Esophagus (tissue), 2 donors: Measurements from ENCODE around the gene ZP1. TPM values are rescaled to one million over a fixed set of nuclear protein-coding genes. Genes with fewer than 3 reads are reported as not detected.
A peak's percentile ranks its signal among the peaks of the same experiment; 100 is the strongest.
"Not testable (repeated sequence)": the region's sequence is repeated elsewhere in the genome, so short reads cannot be mapped to it uniquely, and the experiment has no call there.

ENCODE experiments used
- H3K27ac ChIP-seq, 2 donors: one replicate each; pipeline ENCODE4 v1.5.1; 2013; ENCODE audit warnings: low read depth in 2 of 2, mild to moderate bottlenecking in 2 of 2, inconsistent platforms in 1 of 2, low read length in 1 of 2, moderate library complexity in 1 of 2
- H3K27me3 ChIP-seq, 2 donors: one replicate each; pipeline ENCODE4 v1.6.1; 2013; ENCODE audit warnings: low read length in 2 of 2, control low read depth in 1 of 2, mild to moderate bottlenecking in 1 of 2; ENCODE audit not compliant: insufficient read depth in 2 of 2, control insufficient read depth in 1 of 2
- H3K36me3 ChIP-seq, 2 donors: one replicate each; pipeline ENCODE4 v1.6.1; 2013; ENCODE audit warnings: low read length in 1 of 2; ENCODE audit not compliant: control insufficient read depth in 2 of 2, insufficient read depth in 2 of 2
- H3K4me1 ChIP-seq, 2 donors: one replicate each; pipeline ENCODE4 v1.6.1; 2013; ENCODE audit warnings: low read length in 1 of 2; ENCODE audit not compliant: control insufficient read depth in 2 of 2, insufficient read depth in 2 of 2
- H3K4me3 ChIP-seq, 2 donors: one replicate each; pipeline ENCODE4 v1.5.1; 2013; ENCODE audit warnings: low read length in 2 of 2, mild to moderate bottlenecking in 2 of 2, low read depth in 1 of 2, moderate library complexity in 1 of 2
- H3K9me3 ChIP-seq, 2 donors: one replicate each; pipeline ENCODE4 v1.6.1; 2013; ENCODE audit warnings: mild to moderate bottlenecking in 2 of 2, low read depth in 1 of 2, low read length in 1 of 2, moderate library complexity in 1 of 2; ENCODE audit not compliant: control insufficient read depth in 2 of 2, insufficient read depth in 1 of 2
- WGBS, 2 donors: extraction: QIAGEN DNeasy Blood & Tissue Kit; methylation state at CpG; one replicate each; pipeline ENCODE4 v1.1.7; 2013; 5-methylcytosine and 5-hydroxymethylcytosine counted together
- polyA plus RNA-seq, 2 donors: library from polyadenylated mRNA; stranded (reverse); fragments of 200-250 nt; gene quantifications; one replicate each; pipeline ENCODE4 v1.2.3, GENCODE V29; 2013
- donor health status: healthy with polysubstance abuse.
- donor health status: Bipolar disorder and iron deficiency.

ZP1 gene
- polyA plus RNA-seq, 2 donors, result 0.06 to 0.08 TPM

GRCh38 chr11:60906132-60906972 lies 39.0 kb downstream of the ZP1 start, which contains the start of gene PRPF19:
Gene PRPF19, minus strand, starts transcription at chr11:60906585. Its CDS starts 203 bp downstream, at chr11:60906382.
- WGBS, 2 donors, result 1% methylated on average over 75 of the region's 75 CpGs
- H3K9me3 ChIP-seq, result no peaks in the 10 kb centered on the region
- peak within 1 kb of the TSS; percentile 72 to 96 for H3K4me3 ChIP-seq

GRCh38 chr11:60908803-60909202 lies 41.5 kb downstream of the ZP1 start:
- Histone ChIP-seq H3K36me3 (peaks cover 0 to under 1% of the 10 kb centered on the region in 2 donors), H3K4me3 (no peak overlapping the region), H3K27ac (no peak overlapping the region), H3K9me3 (no peaks in the 10 kb centered on the region), H3K27me3 (no peaks in the 10 kb centered on the region), H3K4me1 (peaks cover 0 to 7% of the 10 kb centered on the region in 2 donors)
- 34 to 46% methylated on average over 1 of the region's 1 CpG for WGBS, 2 donors

More at GRCh38 chr11:60906132-60906972, 39.0 kb downstream of the ZP1 start, which contains the start of gene PRPF19:
- Histone ChIP-seq H3K27me3 (no peaks in the 10 kb centered on the region), H3K36me3 (peaks cover 4 to 22% of the 10 kb centered on the region in 2 donors), H3K27ac (peak within 1 kb of the TSS; percentile 90 to 93), H3K4me1 (no peaks in the 10 kb centered on the region)

GRCh38 chr11:60909680-60910280 lies 42.4 kb downstream of the ZP1 start:
- not testable (repeated sequence) for H3K4me1 ChIP-seq, H3K36me3 ChIP-seq, H3K9me3 ChIP-seq, H3K27ac ChIP-seq, H3K4me3 ChIP-seq, H3K27me3 ChIP-seq
- 57 to 71% methylated on average over 3 of the region's 3 CpGs for WGBS, 2 donors

GRCh38 chr11:60910281-60910687 lies 42.9 kb downstream of the ZP1 start:
- Histone ChIP-seq H3K27me3 (no peaks in the 10 kb centered on the region), H3K9me3 (no peaks in the 10 kb centered on the region), H3K4me3 (no peak overlapping the region), H3K36me3 (no peaks in the 10 kb centered on the region), H3K27ac (no peak overlapping the region), H3K4me1 (peaks cover 0 to 7% of the 10 kb centered on the region in 2 donors)
- 75 to 84% methylated on average over 3 of the region's 3 CpGs for WGBS, 2 donors

- WGBS, 2 donors, result 68 to 71% methylated on average over 5 of the region's 5 CpGs
- Histone ChIP-seq H3K36me3 (no peaks in the 10 kb centered on the region), H3K9me3 (no peaks in the 10 kb centered on the region), H3K4me1 (peaks cover 0 to 11% of the 10 kb centered on the region in 2 donors), H3K27ac (no peak overlapping the region), H3K27me3 (no peaks in the 10 kb centered on the region), H3K4me3 (no peak overlapping the region)
Observed at GRCh38 chr11:60910711-60911380, 43.5 kb downstream of the ZP1 start.

- Histone ChIP-seq H3K27me3 (no peaks in the 10 kb centered on the region), H3K4me3 (no peak overlapping the region), H3K27ac (no peak overlapping the region), H3K9me3 (no peaks in the 10 kb centered on the region), H3K4me1 (peaks cover 3 to 17% of the 10 kb centered on the region in 2 donors), H3K36me3 (no peaks in the 10 kb centered on the region)
- WGBS, 2 donors, result 73 to 76% methylated on average over 12 of the region's 12 CpGs
Observed at GRCh38 chr11:60912223-60912850, 45.0 kb downstream of the ZP1 start.

GRCh38 chr11:60912851-60913528 lies 45.6 kb downstream of the ZP1 start:
- H3K36me3 ChIP-seq, result no peaks in the 10 kb centered on the region
- no peak overlapping the region for H3K4me3 ChIP-seq
- H3K4me1 ChIP-seq, result peaks cover 3 to 17% of the 10 kb centered on the region in 2 donors
- no peaks in the 10 kb centered on the region for H3K9me3 ChIP-seq
- H3K27ac ChIP-seq, result peak overlapping the region; percentile 51 to 93
- WGBS, 2 donors, result 64 to 75% methylated on average over 22 of the region's 22 CpGs
- H3K27me3 ChIP-seq, result no peaks in the 10 kb centered on the region

- Histone ChIP-seq H3K9me3 (no peaks in the 10 kb centered on the region), H3K4me3 (peak within 1 kb of the TSS; percentile 72 to 91), H3K4me1 (peaks cover 3 to 21% of the 10 kb centered on the region in 2 donors), H3K27ac (peak within 1 kb of the TSS; percentile 93 to 95), H3K27me3 (no peaks in the 10 kb centered on the region), H3K36me3 (no peaks in the 10 kb centered on the region)
- WGBS, 2 donors, result 0% methylated on average over 64 to 70 of the region's 70 CpGs
Observed at GRCh38 chr11:60913793-60914632, 46.7 kb downstream of the ZP1 start, which contains the start of gene TMEM109. Gene TMEM109, plus strand, starts transcription at chr11:60914158. Its CDS starts 5,536 bp downstream, at chr11:60919694.
